ENCODE data around the gene ISL2.

ISL2 gene

DNA sequence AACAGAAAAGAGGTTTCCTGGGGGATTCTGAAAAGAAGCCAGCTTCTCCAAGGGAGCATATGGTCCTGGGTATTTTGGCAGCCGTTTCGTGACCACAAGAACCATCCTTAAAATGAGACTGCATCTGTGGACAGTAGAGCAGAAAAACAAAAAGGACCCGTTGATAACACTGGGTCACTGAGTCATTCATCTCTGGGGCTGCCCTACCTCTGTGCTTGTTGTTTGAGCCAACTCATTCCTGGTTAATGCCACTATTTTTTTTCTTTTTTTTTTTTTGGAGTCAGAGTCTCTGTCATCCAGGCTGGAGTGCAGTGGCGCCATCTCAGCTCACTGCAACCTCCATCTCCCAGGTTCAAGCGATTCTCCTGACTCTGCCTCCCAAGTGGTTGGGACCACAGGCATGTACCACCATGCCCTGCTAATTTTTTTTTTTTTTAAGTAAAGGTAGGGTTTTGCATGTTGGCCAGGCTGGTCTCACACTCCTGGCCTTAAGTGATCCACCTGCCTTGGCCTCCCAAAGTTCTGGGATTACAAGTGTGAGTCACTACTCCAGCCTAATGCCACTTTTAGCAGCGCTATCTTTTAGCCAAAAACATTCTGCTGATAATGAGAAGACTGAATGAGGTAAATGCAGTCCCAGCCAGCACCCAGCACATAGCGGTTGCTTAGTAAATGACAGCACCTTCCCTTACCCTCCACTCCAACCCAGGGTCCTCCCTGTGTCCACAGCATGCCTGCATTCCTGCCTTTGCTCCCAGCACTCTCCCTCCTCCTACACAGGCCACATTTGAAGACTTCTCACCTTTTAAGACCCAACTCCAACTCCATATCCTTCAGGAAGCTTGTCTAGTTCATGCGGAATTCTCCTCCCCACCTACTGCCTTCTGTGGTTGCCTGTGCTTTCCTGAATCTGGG lies 9.1 kb upstream of the ISL2 start:
- no peak for DNase-seq (ENCODE audit: low read depth in 2 of 2)

GRCh38 chr15:76328106-76328696 lies 8.4 kb upstream of the ISL2 start:
- DNase-seq (ENCODE audit: low read depth in 2 of 2) = no peak

- DNase-seq (ENCODE audit: low read depth in 2 of 2) = no peak
These were observed 7.6 kb upstream of the ISL2 start for GRCh38 chr15:76328958-76329357.

DNA sequence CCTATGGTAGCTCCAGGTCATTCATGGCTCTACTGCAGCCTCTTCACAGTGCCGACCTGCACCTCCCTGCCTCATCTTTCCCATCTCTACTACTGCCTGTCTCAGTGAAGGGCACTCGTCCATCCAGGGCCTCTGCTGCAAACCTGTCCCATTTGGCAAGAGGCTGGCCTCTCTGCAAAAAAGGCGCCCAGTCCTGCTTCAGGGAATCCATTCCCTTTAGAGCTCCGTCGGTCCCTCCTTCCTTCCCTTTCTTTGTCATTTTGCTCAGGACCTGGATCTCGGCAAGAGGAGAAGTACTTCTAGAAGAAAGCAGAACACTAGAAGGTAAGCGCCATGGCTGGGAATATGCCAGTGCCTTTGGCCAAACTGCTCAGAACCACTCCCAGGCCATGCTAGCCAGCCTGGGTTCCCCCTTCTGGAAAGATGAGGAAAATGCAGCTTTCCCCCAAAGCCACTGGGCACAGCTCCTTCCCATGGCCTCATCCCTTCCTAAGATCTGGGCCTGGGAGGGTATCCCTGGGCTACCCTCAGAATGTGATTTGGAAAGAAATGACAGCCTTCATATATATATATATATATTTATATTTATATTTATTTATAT lies 6.4 kb upstream of the ISL2 start:
- no peak for DNase-seq (ENCODE audit: low read depth in 2 of 2)

DNA sequence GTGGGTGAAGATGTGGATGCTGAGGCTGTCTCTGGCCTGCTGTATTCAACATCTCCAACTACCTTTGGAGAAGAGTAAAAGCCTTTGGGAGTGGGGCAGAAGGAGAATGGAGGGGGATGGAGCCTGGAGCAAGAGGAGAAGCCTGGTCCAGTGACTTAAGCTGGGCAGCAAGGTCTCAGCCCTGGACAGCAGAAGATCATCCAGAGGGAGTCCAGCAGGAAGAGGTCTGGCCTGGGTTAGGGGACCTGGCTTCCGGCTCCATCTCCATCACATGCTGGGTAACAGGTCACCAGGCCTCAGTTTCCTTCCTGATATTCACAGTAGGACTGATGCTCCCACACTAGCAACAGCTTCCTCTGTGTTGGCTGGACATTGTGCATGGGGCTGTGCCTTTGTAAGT lies 3.8 kb upstream of the ISL2 start:
- DNase-seq (ENCODE audit: low read depth in 2 of 2) = no peak

DNA sequence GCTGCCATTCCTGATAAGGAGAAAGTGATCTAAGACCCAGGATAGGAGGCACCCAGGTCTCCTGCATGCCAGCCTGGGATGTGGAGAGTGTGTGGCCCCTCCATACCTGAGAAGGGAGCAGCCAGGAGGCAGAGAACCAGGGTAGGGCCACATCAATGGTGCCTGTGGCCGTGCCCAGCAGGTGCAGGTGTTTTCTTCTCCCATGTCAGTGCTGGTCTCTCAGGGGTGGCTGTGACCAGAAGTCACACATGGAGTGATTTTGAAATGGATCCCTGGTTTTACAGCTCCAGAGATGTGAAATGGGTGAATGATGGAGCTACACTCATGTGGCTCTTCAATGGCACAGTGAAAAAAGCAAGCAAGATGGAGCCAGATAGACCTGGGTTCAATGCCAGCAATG lies 3.3 kb upstream of the ISL2 start:
- no peak for DNase-seq (ENCODE audit: low read depth in 2 of 2)

DNA sequence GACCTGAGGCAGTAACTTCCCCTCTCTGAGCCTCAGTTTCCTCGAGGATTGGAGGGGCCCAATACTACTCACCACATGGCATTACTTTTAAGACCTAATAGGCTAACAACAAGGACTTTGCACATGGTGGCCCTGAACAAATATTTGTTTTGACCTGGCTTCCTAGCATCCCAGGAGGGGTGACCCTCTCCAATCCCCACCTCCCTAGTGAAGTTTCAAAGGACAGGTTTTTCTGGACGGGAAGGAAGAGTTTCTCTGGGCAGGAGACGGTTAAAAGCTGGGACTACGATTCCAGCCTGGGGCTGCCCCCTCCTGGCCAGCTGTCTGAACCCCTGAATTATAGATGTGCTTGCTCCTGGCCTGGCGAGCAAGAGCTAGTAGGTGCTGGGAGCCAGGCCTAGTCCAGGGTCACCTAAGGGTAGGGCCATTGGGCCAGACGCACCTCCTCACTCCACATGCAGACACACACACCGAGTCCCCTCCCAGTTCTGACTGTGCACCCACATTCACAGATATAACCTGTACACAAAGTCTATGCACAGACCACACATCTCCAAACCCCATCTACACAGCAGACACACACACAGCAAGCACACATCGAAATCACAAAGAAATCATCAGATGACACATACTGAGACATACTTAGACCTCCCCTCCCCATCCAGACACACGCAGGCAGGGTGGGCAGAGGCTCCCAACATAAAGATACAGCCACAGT lies 2.7 kb upstream of the ISL2 start:
- no peak for DNase-seq (ENCODE audit: low read depth in 2 of 2)

DNA sequence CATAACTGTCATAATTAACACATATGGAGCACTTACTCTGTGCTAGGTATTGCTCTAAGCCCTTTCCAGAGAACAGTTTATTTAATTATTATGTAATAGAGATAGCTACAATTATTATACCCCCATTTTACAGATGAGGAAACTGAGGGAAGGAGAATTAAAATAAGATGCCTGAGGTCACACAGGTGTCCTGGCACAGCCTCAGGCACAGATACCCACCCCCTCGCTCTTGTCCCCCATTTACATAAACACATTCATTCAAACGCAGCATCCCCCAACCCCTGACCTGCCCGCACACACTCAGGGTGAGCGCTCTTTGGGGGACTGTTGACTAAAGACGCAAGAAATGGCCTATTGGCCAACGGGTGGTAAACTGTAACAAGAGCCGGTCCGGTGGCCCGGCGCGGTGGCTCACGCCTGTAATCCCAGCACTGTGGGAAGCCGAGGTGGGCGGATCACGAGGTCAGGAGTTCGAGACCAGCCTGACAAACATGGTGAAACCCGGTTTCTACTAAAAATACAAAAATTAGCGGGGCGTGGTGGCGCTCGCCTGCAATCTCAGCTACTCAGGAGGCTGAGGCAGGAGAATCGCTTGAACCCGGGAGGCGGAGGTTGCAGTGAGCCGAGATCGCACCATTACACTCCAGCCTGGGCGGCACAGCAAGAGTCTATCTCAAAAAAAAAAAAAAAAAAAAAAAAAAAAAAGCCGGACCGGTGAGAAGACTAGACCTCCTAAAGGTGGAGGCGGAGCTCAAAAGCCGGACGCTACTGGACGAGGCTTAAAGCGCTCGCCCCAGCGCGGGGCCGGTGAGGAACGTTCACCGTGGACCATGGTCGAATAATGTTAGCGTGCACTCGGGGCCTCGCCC lies 1.9 kb upstream of the ISL2 start:
- no peak for DNase-seq (ENCODE audit: low read depth in 2 of 2)

GRCh38 chr15:76335307-76336253 lies 993 bp upstream of the ISL2 start:
- DNase-seq (ENCODE audit: low read depth in 2 of 2) = no peak

DNA sequence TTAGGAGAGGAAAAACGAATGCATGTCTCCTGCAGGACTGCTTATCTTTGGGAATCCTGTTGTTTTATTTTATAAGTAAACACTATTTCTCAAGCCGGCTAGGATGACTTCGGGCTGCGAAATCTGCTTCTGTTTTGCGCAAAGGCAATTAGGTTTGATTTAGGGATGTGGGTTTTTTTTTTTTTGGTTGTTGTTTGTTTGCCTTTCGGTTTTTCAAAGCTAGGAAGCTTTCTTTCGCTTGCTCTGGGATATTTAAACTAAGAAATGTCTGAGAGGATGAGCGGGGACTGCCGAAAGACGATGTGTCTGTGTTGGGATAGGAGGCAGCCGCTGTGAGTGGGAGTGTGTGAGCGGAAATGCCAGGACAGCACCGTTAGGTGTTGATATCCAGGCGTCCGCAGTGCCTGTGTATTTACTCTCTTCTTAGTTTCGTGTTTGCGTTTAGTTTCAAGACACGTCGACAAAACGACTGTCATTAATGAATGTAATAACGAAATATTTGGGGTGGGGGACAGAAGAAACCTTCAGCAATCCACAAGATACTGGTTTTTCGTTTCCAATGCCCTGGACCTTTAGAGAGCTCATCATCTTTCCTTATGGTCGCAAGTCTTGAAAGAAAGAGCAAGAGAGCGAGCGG lies 604 bp downstream of the ISL2 start:
- DNase-seq (ENCODE audit: low read depth in 2 of 2) = no peak

- DNase-seq (ENCODE audit: low read depth in 2 of 2) = no peak
These were observed 1.3 kb downstream of the ISL2 start for GRCh38 chr15:76337696-76338485.

DNA sequence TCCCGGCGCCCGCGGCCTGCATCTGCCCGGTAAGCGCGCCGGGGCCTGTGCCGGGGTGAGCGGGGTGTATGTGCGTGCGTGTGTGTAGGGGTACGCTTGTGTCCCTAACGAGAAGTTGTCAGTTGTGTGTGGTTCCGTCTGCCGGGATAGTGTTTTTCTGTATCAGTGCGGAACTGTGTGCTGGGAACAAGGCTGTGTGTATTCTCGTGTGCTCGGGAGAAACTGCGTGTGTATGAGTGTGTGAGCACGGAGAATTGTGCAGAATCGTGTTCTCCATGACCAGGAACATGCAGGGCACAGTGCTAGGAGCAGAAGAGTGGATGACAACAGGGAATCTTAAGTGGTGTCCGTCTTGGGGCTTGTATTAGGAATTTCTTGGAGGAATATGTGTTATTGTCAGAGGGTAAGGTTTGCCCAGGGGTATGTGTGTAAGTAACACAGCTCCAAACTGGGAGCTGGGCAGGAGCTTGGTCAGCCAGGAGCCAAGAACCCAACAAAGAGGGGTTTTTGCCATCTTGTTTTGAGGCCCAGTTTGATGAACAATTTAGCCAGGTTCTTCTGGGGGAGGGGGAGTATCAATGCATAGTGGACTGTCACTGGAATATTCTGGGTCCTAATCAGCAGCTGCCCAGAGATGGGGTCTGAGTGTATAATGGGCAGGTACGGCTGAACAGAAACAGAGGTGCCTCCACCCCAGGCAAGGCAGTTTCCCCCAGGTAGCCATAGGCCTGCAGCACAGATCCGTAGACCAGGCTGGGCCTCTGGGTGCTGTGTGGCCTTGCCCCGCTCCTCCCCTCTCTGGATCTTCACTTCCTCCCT lies 2.1 kb downstream of the ISL2 start:
- no peak for DNase-seq (ENCODE audit: low read depth in 2 of 2)

GRCh38 chr15:76339305-76340197 lies 3.0 kb downstream of the ISL2 start:
- no peak for DNase-seq (ENCODE audit: low read depth in 2 of 2)

GRCh38 chr15:76340198-76340802 lies 3.7 kb downstream of the ISL2 start:
- no peak for DNase-seq (ENCODE audit: low read depth in 2 of 2)

GRCh38 chr15:76340803-76341365 lies 4.3 kb downstream of the ISL2 start:
- no peak for DNase-seq (ENCODE audit: low read depth in 2 of 2)

DNA sequence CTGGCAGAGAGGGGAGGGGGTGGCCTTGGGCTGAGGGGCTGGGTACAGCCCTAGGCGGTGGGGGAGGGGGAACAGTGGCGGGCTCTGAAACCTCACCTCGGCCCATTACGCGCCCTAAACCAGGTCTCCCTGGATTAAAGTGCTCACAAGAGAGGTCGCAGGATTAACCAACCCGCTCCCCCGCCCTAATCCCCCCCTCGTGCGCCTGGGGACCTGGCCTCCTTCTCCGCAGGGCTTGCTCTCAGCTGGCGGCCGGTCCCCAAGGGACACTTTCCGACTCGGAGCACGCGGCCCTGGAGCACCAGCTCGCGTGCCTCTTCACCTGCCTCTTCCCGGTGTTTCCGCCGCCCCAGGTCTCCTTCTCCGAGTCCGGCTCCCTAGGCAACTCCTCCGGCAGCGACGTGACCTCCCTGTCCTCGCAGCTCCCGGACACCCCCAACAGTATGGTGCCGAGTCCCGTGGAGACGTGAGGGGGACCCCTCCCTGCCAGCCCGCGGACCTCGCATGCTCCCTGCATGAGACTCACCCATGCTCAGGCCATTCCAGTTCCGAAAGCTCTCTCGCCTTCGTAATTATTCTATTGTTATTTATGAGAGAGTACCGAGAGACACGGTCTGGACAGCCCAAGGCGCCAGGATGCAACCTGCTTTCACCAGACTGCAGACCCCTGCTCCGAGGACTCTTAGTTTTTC lies 4.9 kb downstream of the ISL2 start:
- DNase-seq (ENCODE audit: low read depth in 2 of 2) = no peak

Measured in stimulated activated CD8-positive, alpha-beta memory T cell treated with anti-CD3 and anti-CD28 coated beads, Interleukin-2, amount 100 ng/mL, for 48 hours (primary cell).